HepG2 (cell line): ENCODE results near the gene TSPAN13. TPM values are rescaled to one million over a fixed set of nuclear protein-coding genes. Genes with fewer than 3 reads are reported as not detected.
A peak's percentile ranks its signal among the peaks of the same experiment; 100 is the strongest.

Experiments
- CBX2 ChIP-seq, 2 experiments: fragments of 200-600 bp in 1 of 2; sonication (generic); formaldehyde crosslinking in 1 of 2; IDR thresholded peaks; 2 replicates each; pipeline versions ENCODE4 v1.7.0 to v1.8.1; 2018 to 2022; ENCODE audit warnings: low read depth in 2 of 2, low read length in 1 of 2, mild to moderate bottlenecking in 1 of 2, missing genetic modification reagents in 1 of 2
- CHD4 ChIP-seq: fragments of 200-600 bp; sonication (generic); IDR thresholded peaks from 2 replicates; pipeline ENCODE4 v1.7.0; 2017; ENCODE audit warnings: mild to moderate bottlenecking, low read length, borderline replicate concordance
- GABPB1 ChIP-seq: IDR thresholded peaks from 2 replicates; pipeline ENCODE4 v1.6.1; 2016; ENCODE audit warnings: mild to moderate bottlenecking, missing genetic modification reagents, moderate library complexity, missing compliant biosample characterization
- HOXD1 ChIP-seq: sonication (generic); formaldehyde crosslinking; IDR thresholded peaks from 2 replicates; pipeline ENCODE4 v1.5.0; 2020; ENCODE audit warnings: missing genetic modification reagents
- KLF12 ChIP-seq: sonication (generic); formaldehyde crosslinking; IDR thresholded peaks from 2 replicates; pipeline ENCODE4 v1.4.0; 2020; ENCODE audit warnings: missing genetic modification reagents, borderline replicate concordance
- MED1 ChIP-seq: sonication (generic); formaldehyde crosslinking; IDR thresholded peaks from 2 replicates; pipeline ENCODE4 v1.4.0; 2020; ENCODE audit warnings: missing genetic modification reagents
- MEF2D ChIP-seq: sonication (generic); formaldehyde crosslinking; IDR thresholded peaks from 2 replicates; pipeline ENCODE4 v1.5.1; 2020; ENCODE audit warnings: mild to moderate bottlenecking, missing genetic modification reagents
- MTF1 ChIP-seq: sonication (generic); formaldehyde crosslinking; IDR thresholded peaks from 2 replicates; pipeline ENCODE4 v1.5.0; 2020; ENCODE audit warnings: missing genetic modification reagents
- PHF8 ChIP-seq: sonication (generic); formaldehyde crosslinking; IDR thresholded peaks from 2 replicates; pipeline ENCODE4 v1.5.0; 2020; ENCODE audit warnings: missing genetic modification reagents
- POLR2G ChIP-seq: fragments of 200-400 bp; formaldehyde crosslinking; IDR thresholded peaks from 2 replicates; pipeline ENCODE4 v1.6.1; 2018; ENCODE audit warnings: mild to moderate bottlenecking, low read depth, low read length, moderate library complexity
- SKI ChIP-seq: fragments of 450-650 bp; IDR thresholded peaks from one replicate; pipeline ENCODE4 v1.6.1; 2018; ENCODE audit warnings: mild to moderate bottlenecking; ENCODE audit not compliant: partially characterized antibody
- SRSF4 ChIP-seq: fragments of 200-400 bp; formaldehyde crosslinking; IDR thresholded peaks from one replicate; pipeline ENCODE4 v1.6.1; 2018; ENCODE audit warnings: mild to moderate bottlenecking, low read depth, low read length, moderate library complexity; ENCODE audit not compliant: poor library complexity, severe bottlenecking
- ZFP41 ChIP-seq: sonication (generic); formaldehyde crosslinking; IDR thresholded peaks from 2 replicates; pipeline ENCODE4 v1.4.0; 2020; ENCODE audit warnings: mild to moderate bottlenecking, missing genetic modification reagents, borderline replicate concordance
- ZMYM4 ChIP-seq: sonication (generic); formaldehyde crosslinking; IDR thresholded peaks from 2 replicates; pipeline ENCODE4 v1.8.1; 2023; ENCODE audit warnings: mild to moderate bottlenecking, missing genetic modification reagents
- ZNF205 ChIP-seq: IDR thresholded peaks from 2 replicates; pipeline ENCODE4 v1.6.1; 2018; ENCODE audit warnings: missing biosample characterization, missing genetic modification reagents
- ZNF709 ChIP-seq: sonication (generic); formaldehyde crosslinking; IDR thresholded peaks from 2 replicates; pipeline ENCODE4 v1.5.0; 2020; ENCODE audit warnings: mild to moderate bottlenecking, missing genetic modification reagents
- ZNF850 ChIP-seq: sonication (generic); formaldehyde crosslinking; conservative IDR thresholded peaks from 2 replicates; pipeline ENCODE4 v1.9.0; 2021; ENCODE audit warnings: mild to moderate bottlenecking, missing genetic modification reagents
- ZSCAN22 ChIP-seq: sonication (generic); formaldehyde crosslinking; IDR thresholded peaks from 2 replicates; pipeline ENCODE4 v1.4.0; 2020; ENCODE audit warnings: mild to moderate bottlenecking, missing genetic modification reagents
- polyA plus RNA-seq, 8 experiments: library from polyadenylated mRNA; depleted of rRNA in 3 of 8; stranded (reverse) in 7 of 8; unstranded in 1 of 8; fragments of >200 nt; fragmentation: Illumina TruSeq in 4 of 8; extraction: Trizol in 4 of 8; gene quantifications; 2 replicates each; pipeline versions ENCODE4 v1.2.1 to v1.2.3, GENCODE V29; 2011 to 2016; ENCODE audit warnings: low read depth in 4 of 8, missing spikeins in 1 of 8, mixed read lengths in 1 of 8; ENCODE audit not compliant: insufficient read depth in 1 of 8
- total RNA-seq, 5 experiments: library from RNA; depleted of rRNA; stranded (reverse); fragments of >200 nt; fragmentation: Illumina TruSeq; extraction: Trizol; gene quantifications; 2 replicates each; pipeline ENCODE4 v1.2.3, GENCODE V29; 2016; ENCODE audit warnings: low read depth in 1 of 5
- TF ChIP-seq, protein P1 (sequence below): sonication (generic); formaldehyde crosslinking; IDR thresholded peaks from 2 replicates; pipeline ENCODE4 v1.5.1; 2020; ENCODE audit warnings: mild to moderate bottlenecking, missing genetic modification reagents, borderline replicate concordance
- TF ChIP-seq, protein P2 (sequence below): sonication (generic); formaldehyde crosslinking; IDR thresholded peaks from 2 replicates; pipeline ENCODE4 v1.4.0; 2020; ENCODE audit warnings: missing genetic modification reagents
- TF ChIP-seq, protein P3 (sequence below): sonication (generic); formaldehyde crosslinking; IDR thresholded peaks from 2 replicates; pipeline ENCODE4 v1.5.1; 2020; ENCODE audit warnings: mild to moderate bottlenecking, missing genetic modification reagents, moderate library complexity

TSPAN13 gene
- total and polyA plus RNA-seq, 2 of the 13 experiments (the other 11 are each of a cell fraction or from before 2014, with no cell fraction given), result 5.8 to 6.2 TPM

DNA sequence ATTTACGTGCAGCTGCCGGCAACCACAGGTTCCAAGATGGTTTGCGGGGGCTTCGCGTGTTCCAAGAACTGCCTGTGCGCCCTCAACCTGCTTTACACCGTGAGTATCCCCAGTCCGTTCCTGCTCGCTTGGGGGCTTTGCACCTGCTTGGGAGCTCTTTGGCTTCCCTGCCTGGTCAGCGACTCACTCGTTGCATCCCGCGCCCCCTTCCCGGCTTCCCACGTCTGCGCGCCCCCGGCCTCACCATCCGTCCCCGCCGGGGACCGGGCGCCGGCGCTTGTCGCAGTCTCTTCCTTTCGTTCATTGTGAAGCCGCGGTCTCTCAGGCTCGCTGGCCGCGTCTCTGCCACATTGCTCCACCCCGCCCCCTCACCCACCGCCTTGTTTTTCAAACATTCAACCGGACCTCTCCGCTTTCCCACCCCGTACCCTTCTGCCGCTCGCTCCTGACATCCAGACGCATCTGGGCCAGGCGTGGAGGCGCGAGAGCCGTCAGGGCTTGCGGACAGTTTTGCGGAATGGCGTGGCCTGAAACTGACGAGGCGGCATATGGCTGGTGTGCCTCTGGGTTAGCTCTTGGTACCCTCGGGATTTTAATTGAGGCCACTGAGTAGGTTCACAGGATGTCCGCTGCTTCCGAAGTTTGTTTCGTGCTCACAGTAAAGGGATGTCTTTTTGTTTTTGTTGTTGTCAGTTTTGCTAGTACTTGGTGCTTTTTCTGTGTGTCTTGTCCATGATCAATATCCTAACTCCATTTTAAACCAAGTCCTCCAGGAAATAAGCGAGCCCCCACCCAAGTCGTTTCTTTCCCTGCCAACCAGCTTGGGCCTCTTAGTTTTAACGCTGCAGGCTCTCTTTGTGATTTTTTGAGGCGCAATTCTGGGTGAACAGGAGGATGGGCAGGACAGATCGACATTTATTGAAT lies 639 bp downstream of the TSPAN13 start (continued):
- TF ChIP-seq, protein P1, sequence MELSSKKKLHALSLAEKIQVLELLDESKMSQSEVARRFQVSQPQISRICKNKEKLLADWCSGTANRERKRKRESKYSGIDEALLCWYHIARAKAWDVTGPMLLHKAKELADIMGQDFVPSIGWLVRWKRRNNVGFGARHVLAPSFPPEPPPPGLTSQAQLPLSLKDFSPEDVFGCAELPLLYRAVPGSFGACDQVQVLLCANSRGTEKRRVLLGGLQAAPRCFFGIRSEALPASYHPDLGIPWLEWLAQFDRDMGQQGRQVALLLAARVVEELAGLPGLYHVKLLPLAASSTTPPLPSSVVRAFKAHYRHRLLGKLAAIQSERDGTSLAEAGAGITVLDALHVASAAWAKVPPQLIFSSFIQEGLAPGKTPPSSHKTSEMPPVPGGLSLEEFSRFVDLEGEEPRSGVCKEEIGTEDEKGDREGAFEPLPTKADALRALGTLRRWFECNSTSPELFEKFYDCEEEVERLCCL (CRISPR knock-in tag), result no peak
- TF ChIP-seq ZNF850 (CRISPR knock-in tag), result no peak
- TF ChIP-seq CBX2 (IDR thresholded peaks at IDR 0.05; ENCODE audit: low read depth, low read length), result no peak
- TF ChIP-seq CBX2 (CRISPR knock-in tag; IDR thresholded peaks at IDR 0.05; ENCODE audit: low read depth), result 0 out of 2 replicates have a peak, but pooled peaks have one; percentile 36
- TF ChIP-seq ZMYM4, result no peak; the same call in none of the 2 replicates
- TF ChIP-seq MED1 (CRISPR knock-in tag), result no peak
- TF ChIP-seq HOXD1 (CRISPR knock-in tag), result no peak
- TF ChIP-seq, protein P2, sequence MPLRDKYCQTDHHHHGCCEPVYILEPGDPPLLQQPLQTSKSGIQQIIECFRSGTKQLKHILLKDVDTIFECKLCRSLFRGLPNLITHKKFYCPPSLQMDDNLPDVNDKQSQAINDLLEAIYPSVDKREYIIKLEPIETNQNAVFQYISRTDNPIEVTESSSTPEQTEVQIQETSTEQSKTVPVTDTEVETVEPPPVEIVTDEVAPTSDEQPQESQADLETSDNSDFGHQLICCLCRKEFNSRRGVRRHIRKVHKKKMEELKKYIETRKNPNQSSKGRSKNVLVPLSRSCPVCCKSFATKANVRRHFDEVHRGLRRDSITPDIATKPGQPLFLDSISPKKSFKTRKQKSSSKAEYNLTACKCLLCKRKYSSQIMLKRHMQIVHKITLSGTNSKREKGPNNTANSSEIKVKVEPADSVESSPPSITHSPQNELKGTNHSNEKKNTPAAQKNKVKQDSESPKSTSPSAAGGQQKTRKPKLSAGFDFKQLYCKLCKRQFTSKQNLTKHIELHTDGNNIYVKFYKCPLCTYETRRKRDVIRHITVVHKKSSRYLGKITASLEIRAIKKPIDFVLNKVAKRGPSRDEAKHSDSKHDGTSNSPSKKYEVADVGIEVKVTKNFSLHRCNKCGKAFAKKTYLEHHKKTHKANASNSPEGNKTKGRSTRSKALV (CRISPR knock-in tag), result peak; percentile 94
- peak; percentile 43; the same call in 1 of the 2 replicates for TF ChIP-seq MEF2D (CRISPR knock-in tag)
- TF ChIP-seq POLR2G, result no peak
- TF ChIP-seq PHF8 (CRISPR knock-in tag), result peak; percentile 45; the same call in 1 of the 2 replicates
- TF ChIP-seq MTF1 (CRISPR knock-in tag), result no peak
- no peak for TF ChIP-seq CHD4
- no peak for TF ChIP-seq ZNF205 (CRISPR knock-in tag)
- no peak for TF ChIP-seq KLF12 (CRISPR knock-in tag)
- peak; percentile 25; the same call in 1 of the 2 replicates for TF ChIP-seq GABPB1 (CRISPR knock-in tag)
- TF ChIP-seq ZNF709 (CRISPR knock-in tag), result peak; percentile 58; the same call in 1 of the 2 replicates
- TF ChIP-seq SRSF4, result no peak
- no peak for TF ChIP-seq ZSCAN22 (CRISPR knock-in tag)
- TF ChIP-seq SKI, result no peak
- TF ChIP-seq, protein P3, sequence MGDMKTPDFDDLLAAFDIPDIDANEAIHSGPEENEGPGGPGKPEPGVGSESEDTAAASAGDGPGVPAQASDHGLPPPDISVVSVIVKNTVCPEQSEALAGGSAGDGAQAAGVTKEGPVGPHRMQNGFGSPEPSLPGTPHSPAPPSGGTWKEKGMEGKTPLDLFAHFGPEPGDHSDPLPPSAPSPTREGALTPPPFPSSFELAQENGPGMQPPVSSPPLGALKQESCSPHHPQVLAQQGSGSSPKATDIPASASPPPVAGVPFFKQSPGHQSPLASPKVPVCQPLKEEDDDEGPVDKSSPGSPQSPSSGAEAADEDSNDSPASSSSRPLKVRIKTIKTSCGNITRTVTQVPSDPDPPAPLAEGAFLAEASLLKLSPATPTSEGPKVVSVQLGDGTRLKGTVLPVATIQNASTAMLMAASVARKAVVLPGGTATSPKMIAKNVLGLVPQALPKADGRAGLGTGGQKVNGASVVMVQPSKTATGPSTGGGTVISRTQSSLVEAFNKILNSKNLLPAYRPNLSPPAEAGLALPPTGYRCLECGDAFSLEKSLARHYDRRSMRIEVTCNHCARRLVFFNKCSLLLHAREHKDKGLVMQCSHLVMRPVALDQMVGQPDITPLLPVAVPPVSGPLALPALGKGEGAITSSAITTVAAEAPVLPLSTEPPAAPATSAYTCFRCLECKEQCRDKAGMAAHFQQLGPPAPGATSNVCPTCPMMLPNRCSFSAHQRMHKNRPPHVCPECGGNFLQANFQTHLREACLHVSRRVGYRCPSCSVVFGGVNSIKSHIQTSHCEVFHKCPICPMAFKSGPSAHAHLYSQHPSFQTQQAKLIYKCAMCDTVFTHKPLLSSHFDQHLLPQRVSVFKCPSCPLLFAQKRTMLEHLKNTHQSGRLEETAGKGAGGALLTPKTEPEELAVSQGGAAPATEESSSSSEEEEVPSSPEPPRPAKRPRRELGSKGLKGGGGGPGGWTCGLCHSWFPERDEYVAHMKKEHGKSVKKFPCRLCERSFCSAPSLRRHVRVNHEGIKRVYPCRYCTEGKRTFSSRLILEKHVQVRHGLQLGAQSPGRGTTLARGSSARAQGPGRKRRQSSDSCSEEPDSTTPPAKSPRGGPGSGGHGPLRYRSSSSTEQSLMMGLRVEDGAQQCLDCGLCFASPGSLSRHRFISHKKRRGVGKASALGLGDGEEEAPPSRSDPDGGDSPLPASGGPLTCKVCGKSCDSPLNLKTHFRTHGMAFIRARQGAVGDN (CRISPR knock-in tag), result peak; percentile 83
- no peak for TF ChIP-seq ZFP41 (CRISPR knock-in tag)
